A204.1 (cell line): ENCODE measurements around the gene FUT7.
"Not testable (repeated sequence)": the region's sequence is repeated elsewhere in the genome, so short reads cannot be mapped to it uniquely, and the experiment has no call there.

ENCODE experiments used
- FAIRE-seq: peaks from 2 replicates; lab custom pipeline; 2012; peaks lifted over from hg19 to GRCh38; lab: Jason Lieb, UNC

FUT7 gene

DNA sequence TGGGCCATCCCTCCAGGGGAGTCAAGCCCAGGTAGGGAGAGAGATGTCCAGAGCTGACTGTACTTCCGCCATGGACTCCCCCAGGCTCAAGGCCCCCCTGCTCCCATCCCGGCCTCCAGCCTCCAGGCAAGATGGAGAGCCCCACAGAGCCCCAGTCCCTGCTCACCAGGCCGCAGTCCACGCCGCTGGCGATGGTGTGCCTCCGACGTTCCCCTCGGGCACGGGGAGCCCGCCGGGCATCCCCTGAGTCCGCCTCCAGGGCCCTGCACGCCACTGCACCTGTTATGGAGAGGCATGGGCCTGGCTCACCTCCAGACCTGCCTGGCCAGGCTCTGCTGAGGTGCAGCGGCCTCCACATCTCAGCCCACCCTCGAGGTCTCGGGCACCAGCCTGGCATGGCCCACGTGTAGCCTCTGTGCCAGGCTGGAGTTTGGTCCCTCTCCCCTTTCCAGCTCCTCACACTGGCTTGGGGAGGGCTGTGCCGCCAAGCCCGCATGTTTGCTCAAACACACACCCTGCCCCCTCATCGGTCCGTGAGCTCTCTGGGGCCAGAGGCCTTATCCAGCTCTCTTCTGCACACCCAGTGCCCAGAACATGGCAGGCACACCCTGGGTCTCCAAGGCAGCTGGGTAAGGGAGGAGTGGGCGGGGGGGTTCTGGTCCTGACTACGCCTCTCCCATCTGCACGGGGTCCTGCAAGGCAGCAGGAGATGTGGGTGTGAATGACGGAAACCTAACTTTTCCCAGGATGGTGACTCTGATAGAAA lies 34.4 kb upstream of the FUT7 start:
- FAIRE-seq = no peak

DNA sequence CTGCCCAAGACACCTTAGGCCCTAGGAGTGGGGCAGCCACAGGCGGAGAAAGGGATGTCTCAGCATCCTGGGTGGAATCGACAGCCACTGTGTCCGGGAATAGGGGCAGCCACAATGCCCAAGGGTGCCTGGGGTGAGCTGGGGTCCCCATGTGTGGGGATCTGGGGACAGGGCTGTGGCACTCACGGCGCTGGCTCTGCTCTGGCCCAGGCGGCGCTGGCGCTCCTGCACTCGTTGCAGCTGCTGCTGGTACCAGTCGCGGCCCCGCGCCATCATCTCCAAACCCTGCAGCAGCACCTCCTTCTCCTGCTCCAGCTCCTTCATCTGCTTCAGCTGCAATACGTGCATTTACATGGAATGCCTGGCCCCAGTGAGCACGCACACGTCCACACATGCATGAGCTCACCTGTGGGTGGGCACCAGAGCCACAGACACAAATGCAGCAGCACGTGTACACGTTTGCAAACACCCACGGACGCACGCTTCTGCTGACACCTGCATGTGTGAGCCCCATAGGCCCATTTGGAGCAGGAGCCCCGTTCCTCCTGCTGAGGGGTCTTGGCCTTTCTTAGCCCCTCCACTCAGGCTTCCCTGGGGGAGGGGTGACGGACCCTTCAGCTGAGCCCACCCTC lies 33.6 kb upstream of the FUT7 start:
- FAIRE-seq = no peak

DNA sequence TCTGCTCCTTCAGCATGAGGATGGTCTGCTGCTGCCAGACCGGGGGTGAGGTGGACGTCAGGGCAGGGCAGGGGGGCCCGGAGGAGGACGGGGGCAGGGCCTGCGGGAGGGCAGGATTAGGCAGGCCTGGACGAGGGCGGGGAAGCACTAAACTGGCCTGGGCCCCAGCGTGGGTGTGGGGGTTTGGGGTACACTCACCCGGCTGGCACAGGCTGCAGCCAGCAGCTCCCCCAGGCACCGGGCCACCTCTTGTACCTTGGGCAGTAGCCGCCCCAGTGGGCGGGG lies 32.9 kb upstream of the FUT7 start:
- FAIRE-seq = no peak

DNA sequence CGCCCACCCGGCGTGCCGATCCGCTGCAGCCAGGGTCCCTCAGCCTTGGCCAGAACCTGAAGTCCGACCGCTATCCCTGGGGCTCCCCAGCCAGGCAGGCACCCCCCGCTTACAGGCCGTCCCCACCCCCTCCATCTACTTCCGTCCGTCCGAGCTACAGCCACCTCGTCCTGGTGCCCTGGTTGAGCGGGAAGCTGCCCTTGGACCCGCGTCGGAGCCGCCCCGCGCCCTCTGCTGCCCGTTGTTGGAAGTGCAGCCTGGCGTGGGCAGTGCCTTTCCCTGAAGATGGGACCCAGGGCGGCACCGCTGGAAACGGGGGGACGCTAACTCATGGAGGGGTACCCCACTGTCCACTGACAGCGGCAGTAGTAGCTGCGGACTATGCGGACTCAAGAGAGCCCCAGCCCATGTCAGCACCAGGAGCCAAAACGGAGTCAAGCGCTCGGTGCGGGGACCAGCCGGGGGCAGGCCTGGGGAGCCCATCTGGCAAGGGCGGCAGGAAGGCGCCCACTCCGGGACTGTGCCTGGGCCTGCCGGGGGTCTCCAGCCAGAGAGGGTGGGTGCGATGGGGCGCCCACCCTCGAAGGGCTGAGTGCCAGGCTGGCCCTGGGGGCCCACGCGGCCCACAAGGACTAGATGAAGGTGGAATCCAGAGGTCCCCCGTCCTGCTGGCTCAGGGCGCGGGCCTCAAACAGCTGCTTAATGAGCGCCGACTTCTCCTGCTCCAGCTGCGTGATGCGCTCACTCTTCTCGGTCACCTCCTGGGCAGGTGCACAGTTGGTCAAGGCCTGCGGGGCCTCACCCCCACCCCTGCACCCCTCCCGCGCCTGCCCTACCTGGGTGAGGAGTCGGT lies 32.4 kb upstream of the FUT7 start:
- FAIRE-seq = no peak

DNA sequence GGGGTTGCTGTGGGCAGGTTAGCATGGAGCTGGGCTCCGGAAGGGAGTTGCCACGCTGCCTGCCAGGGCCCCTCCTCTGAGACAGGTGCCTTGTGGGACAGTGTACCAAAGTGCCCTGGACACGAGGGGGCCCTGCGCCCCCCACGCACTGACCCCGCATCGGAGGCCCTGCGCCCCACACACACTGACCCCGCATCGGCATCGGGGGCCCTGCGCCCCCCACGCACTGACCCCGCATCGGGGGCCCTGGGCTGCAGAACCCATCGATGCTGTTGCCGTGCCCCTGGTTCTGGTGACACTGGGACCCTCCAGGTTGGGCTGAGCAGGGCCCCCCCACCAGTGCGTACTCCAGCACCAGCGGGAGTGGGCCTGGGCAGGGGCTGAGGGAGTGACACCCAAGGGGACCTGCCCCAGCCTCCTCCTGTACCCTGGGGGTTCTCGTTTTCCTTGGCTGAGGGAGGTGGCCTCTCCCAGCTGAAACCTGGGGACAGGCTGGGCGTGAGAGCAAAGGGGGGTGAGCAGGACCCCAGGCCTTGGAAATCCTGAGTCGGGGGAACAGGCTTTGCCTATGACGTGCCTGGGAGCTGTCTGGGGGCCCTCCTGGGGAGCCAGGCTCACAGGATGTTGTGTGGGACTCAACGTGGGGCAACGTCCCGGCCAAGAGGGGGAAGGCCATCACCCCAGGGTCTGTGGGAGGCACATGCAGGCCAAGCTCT lies 31.6 kb upstream of the FUT7 start:
- FAIRE-seq = no peak

DNA sequence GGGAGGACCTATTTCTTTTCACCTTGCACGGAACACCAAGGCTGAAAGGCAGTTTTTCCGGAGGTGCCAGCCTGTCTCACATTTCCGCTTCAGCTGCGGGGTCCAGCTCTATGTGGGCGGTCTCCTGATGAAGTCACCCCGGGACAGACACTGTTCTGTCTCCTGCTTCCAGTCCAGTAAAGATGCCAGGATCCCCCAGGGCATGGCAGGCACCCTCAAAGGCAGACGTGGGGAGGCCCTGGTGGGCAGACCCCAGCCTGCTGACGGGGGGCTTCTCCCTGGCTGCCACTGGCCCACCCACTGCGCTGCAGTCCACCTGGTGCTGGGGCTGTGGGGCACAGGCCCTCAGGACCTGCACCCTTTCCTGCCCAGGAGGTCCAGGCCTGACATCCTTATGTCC lies 30.9 kb upstream of the FUT7 start:
- not testable (repeated sequence) for FAIRE-seq

DNA sequence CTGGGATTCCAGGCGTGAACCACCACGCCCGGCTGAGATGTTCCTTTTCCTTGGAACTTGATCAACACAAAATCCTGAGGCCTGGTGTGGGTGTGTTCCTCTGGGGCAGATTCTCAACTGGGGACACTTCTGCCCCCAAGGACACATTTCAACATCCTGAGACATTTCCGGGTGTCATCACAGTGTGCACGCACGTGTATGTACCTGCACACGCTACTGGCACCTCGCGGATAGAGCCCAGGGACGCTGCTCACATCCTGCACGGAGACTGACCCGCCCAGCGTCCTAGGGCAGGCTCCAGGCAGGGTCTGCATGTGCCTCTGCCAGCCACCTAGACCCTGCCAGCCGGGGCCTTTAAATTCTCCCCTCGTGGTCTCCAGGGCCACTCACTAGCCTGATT lies 30.5 kb upstream of the FUT7 start:
- no peak for FAIRE-seq

DNA sequence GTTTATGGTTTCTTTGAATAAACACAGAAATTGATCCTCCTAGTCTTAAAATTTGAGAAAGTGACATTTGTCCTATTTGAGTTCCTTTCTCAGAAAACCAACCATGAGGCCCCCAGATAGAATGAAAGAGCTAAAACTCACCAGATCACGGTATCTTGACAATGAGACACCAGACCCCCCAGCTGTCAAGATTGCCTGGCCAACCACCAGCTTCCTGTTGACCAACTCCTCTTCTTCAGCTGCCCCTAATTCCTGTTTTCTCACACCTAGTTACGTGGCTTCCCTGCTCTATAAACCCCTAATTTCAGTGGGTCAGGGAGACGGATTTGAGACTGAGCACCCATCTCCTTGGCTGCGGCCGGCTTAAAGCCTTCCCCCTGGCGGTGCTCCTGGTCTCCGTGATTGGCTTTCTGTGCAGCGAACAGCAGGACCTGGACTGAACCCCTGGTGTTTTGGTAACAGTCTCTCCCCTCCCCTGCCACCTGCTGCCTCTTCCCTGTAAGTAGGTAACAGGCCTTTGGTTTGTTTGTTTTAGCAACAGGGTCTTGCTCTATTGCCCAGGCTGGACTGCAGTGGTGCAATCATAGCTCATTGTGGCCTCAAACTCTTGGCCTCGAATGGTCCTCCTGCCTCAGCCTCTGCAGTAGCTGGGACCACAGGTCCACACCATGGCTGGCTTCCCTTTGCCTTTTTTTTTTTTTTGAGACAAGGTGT lies 26.8 kb upstream of the FUT7 start:
- FAIRE-seq = no peak

DNA sequence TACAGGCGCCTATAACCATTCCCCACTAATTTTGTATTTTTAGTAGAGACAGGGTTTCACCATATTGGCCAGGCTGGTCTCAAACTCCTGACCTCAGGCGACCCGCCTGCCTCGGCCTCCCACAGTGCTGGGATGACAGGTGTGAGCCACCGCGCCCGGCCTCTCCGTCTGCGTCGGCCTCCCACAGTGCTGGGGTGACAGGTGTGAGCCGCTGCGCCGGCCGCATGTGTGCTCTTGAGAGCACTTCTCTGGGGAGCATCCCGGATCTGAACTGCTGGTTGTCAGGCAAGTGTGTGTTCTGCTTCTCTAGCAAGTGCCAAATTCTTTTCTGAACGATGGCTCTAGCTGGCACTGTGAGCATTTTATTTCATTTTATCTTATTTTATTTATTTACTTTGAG lies 25.7 kb upstream of the FUT7 start:
- no peak for FAIRE-seq

DNA sequence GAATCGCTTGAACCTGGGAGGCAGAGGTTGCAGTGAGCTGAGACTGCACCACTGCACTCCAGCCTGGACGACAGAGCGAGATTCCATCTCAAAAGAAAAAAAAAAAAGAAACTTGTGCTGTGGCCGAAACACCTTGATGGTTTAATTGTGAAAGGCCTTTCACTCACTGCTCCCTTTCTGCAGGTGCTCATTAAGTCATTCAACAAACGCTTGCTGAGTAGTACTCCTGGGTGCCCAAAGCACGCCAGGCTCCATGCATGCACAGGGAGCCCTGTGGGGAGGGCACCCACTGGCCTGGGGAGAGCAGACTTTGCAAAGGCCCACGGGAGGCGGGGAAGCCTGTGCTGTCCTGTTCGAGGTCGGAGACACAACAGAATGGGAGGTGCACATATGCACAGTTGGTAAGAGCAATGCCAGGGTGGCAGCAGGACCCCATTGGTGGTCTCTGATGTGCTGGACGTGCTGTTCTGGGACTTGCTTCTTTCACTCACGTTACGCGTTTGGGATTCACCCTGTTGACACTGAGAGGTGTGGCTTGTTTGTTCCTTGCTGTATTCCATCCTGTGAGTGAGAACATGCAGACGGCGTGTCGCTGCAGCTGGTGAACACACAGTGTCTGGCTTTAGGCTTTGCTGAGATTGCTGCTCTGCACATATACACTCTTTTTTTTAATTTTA lies 25.0 kb upstream of the FUT7 start:
- FAIRE-seq = no peak

DNA sequence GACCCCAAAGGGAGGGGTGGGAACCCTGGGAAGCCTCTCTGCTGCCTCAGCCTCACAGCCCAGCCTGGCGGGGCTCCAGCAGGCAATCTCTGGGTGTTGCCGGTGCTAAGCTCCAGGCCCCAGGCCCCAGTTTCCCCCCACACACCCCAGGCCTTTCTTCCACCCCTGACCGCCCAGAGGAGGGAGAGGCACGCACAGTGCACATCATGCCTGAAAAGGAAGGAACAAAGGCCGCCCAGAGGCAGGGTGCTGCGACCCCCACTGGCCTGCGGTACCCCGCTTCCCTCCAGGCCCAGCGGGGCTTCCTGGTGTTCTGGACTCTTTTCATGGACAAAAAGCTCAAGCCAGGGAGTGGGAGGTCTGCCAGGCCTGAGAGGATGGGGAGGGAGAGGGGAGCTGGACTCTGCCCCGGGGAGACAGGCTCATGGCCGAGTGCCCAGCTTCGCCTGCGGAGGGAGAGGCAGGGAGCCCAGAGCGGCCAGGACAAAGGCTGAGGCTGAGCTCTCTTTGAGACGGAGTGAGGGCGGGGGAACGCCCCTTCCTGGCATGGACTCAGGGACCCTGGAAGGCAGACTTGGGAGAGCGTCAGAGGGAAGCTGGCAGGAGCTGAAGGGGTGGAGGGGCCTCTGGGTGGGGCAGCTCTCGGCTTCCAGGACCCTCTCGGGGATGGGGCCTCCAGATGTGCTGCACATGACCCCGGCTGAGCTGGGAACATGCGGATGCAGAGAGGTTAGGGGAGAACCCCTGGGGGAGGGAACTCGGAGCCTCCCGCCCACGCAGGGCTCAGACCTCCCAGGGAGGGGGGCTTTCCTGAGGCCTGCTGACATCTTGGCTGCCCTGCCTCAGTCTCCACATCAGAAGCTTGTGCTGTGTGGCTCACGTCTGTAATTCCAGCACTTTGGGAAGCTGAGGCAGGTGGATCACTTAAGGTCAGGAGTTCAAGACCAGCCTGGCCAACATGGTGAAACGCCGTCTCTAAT lies 23.8 kb upstream of the FUT7 start:
- no peak for FAIRE-seq

DNA sequence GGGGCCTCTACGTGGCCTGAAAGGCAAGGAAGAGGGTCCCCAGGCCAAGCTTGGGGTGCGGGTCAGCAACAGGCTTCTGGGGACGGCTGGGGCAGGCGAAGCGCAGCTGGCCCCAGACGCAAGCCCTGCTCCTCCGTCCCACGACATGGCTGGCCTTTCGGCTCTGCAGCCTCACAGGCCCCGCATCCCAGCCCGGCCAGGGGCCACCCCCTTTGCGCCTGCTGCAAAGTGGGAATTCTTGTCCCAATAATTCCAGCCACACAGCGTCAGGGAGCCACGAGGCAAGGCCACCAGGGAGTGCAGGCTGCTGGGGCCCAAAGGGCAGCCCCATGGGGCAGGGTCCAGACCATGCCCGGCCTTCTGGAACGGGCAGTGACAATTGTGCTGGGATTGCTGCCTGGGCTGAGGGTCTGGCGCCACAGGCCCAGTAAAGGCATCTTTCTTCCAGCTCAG lies 23.1 kb upstream of the FUT7 start:
- no peak for FAIRE-seq

DNA sequence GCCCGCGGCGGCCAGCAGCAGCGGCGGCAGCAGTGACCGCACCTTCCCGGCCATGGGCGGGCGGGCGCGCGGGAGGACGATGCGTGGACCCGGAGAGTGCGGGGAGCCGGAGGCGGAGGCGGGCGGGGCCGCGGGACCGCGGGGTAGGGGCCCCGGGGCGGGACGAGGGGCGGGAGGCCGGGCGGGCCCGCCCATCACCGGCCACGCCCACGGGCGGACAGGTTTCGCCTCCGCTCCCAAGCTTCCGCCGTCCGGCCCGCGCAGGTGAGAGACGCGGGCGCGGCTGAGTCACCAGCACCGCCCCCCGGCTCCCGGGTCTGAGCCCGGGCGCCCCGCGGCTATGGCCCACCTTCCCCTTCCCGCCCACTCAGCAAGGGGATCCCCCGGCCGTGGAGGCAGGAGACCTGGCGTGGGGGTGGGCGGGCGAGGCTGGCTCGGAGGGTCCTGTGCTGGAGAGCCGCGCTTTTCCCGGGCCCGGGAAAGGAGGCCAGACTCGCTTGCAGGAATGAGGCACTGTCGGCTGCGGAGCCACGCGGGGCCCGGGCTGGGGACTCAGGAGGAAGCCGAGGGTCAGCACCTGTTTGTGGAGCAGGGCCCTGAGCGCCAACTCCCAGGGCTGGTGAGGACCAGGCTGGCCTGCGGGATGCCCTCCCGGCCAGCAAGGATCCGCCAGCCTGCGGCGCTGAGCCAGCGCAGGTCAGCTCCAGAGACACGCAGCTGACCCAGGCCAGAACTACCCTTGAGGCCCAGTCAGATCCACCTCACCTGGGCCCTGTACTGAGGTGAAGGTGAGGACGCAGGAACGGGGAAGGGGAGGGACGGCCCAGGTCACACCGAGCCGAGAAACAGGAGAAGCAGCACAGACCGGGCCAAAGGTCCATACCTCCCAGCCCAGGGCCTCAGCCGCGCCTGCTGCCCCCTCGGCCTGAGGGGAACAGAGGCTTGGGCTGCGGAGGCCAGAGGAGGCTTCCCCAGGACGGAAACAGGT lies 22.4 kb upstream of the FUT7 start, which contains the start of gene ENTPD2:
TSS of gene ENTPD2 (minus strand) at position 118 of the 988 bp plus-strand sequence. CDS start at position 54, 64 bp downstream.
- FAIRE-seq = no peak

DNA sequence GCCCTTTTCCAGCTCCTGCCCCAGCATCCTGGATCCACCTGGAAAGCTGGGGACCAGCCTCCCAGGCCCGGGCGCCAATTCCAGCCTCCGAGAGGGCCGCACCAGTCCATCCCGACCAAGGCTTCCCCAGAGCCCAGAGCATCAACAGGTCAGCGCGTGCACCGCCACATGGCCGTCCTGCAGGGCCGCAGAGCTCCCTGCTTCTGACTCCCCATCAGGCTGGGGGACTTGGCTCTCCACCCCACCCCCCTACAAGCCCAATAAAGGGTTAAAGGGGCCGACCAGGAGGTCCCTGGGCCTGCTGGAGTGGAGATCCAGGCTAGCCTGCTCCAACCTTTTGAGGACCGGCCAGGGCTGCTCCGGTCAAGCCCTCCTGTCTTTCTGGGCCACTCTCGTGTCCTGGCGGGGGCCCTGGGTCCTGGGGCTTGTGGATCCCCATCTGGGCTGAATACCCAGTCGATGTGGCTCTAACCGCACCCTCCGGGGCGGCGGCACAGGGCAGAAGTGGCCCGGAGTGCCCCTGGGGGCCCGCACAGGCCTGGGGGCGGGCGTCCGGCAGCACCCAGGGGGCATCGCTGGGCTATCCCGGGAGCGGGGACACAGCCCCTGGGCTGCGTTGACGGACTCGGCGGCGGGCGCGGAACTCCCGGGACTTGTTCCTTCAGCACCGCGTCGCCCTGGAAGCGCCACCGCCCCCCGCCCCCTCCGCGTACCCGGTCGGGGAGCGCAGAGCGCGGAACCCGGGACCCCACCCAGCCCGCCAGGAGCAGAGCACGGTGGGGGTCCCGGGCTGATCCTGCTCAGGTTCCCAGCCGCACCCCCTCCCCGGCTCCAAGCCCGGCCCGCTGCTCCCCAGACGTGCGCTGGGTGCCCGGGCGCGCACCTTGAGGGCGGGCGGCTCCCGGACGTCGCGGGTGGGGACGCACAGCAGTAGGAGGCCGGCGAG lies 21.4 kb upstream of the FUT7 start:
- FAIRE-seq = no peak

DNA sequence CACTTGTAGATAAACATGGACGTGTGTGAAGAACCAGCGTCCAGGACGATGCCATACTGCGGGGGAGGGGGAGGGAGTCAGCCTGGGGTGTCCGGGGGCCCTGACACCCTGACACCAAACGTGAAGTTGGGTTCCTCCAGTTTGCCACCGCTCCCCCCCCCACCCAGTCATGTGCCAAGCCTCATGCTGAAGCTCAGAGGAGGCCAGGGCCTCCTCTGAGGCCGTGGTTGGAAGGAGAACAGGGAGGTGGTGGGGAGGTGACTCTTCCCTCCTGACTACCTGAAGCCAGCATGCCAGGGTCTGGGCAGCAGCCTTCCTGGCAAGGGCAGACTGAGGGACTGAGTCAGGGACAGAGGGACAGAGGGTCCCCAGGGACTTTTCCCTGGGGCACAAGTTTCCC lies 20.4 kb upstream of the FUT7 start:
- no peak for FAIRE-seq

DNA sequence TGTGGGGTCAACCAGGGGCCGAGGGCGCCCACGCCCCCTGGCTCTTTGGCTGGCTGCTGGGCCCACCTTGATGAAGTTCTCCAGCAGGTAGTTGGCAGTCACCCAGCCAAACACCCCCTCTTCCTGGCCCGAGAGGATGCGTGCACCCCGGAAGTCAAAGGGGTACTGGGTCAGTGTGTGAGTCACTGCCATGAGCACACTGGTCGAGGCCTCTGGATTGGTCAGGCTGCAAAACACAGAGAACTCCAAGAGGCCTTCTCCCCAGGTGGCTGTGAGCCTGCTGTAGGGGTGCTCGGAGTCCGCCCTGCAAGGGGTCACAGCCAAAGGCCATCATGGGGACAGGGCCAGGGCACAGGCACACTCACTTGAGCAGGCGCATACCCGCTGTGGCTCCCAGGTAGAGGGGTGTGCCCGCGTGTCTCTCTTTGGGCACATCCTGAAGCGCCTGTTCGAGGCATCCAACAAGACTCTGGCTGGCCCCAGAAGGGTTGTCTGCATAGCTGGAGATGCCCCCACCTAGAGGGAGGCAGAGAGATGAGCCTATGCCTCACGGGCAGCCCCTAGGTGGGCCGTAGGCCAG lies 19.3 kb upstream of the FUT7 start:
- FAIRE-seq = no peak

DNA sequence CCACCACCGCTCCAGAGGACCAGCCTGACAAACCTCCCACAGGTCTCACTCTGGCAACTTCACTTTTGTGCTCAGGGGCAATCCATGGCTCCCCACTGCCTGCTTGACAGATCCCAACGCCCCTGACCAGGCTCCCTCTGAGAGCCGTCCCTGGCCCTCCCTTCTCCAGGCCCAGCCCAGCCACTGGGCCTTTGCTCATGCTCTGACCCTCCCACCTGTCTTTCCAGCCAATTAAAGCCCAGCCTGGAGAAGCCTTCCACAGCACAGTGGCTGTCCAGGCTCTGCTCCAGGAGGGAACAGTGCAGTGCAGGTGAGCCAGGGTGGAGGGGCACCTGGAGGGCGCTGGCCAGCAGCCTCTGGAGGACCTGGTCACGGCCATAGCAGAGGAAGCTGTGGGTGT lies 18.7 kb upstream of the FUT7 start:
- no peak for FAIRE-seq
